GM21360 (cell line): Measurements from ENCODE around the gene PRTN3.
A peak's percentile ranks its signal among the peaks of the same experiment; 100 is the strongest.

Experiments used
- ATAC-seq: cut with Tn5 transposase; IDR thresholded peaks from one replicate; pipeline ENCODE4 v1.9.1; 2021; ENCODE audit warnings: mild to moderate bottlenecking, moderate library complexity; ENCODE audit not compliant: unreplicated experiment

The PRTN3 gene, protein sequence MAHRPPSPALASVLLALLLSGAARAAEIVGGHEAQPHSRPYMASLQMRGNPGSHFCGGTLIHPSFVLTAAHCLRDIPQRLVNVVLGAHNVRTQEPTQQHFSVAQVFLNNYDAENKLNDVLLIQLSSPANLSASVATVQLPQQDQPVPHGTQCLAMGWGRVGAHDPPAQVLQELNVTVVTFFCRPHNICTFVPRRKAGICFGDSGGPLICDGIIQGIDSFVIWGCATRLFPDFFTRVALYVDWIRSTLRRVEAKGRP

DNA sequence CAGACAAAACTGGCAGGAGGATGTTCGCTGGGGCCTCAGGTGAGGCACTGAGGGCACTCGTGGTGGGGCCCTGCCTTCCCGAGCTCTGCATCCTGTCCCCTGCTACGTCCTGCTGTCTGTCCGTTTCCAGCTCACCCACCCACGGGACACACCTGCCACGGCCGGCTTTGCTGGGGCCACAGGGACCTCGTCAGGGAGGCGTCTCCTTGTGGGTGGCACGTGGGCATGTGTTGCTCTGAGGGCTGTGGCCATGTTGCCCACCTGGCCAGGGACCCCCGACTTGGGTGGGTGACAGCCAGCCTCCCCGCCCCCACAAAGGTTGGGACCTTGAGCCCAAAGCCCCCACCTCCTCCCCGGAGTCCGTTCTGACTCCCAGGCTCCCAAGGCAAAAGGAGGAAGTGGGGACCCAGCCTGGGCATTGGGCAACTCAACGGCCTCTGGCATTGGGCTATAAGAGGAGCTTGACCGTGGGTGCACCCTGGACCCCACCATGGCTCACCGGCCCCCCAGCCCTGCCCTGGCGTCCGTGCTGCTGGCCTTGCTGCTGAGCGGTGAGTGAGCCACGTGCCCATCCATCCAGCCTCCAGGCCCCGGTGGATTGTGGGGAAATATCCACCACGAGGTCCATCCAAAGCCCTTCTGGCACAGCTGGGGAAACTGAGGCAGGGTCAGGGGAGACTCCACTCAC is at the start of gene PRTN3:
TSS of gene PRTN3 (plus strand) at position 481 of the 688 bp plus-strand sequence. CDS start at position 491, 10 bp downstream.
- no peak for ATAC-seq

DNA sequence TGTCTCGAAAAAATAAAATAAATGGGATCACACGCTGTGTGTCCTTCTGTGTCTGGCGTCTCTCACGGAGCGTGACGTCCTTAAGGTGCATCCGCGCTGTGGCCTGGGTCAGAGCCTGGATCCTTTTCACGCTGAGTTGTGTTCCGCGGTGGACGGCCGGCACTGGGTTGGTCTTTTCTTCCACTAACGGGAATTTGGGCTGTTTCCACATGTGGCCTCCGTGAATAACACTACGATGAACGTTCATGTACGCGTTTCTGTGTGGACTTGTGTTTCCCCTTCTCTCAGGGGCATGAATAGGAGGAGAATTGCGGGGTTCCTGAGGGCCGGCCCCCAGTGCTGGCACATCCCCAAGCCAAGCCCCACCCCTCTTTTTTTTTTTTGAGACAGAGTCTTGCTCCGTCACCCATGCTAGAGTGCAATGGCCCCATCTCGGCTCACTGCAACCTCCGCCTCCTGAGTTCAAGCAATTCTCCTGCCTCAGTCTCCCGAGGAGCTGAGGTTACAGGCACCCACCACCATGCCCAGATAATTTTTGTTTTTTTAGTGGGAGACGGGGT is 49.7 kb upstream of the PRTN3 start:
- no peak for ATAC-seq

DNA sequence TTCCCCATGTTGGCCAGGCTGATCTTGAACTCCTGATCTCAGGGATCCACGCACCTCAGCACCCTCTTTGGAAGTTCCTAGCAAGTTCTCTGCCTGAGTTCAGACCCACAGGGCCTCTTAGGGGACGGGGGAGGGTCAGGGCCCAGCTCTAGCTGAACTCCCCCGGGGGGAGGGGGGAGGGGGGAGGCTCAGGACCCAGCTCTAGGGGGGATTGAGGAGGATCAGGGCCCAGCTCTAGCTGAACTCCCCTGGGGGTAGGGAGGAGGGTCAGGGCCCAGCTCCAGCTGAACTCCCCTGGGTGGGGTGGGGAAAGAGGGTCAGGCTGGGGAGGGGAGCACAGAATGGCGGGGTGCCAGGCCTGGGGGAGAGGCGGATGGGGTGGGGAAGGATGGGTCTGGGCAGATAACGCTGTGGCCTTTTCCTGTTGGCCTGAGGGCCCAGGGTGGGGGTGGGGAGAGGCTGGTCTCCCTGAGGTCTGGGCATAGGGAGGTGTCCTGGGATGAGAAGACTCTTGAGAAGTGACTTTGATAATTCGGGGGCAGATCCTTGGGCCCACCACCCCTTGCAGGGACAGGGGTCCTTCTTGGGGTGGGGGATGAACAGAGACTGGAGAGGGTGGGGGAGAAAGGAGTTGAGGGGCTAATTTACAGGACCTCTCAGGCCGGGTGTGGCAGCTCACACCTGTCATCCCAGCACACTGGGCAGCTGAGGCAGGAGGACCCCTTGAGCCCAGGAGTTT is 49.1 kb upstream of the PRTN3 start:
- no peak for ATAC-seq

DNA sequence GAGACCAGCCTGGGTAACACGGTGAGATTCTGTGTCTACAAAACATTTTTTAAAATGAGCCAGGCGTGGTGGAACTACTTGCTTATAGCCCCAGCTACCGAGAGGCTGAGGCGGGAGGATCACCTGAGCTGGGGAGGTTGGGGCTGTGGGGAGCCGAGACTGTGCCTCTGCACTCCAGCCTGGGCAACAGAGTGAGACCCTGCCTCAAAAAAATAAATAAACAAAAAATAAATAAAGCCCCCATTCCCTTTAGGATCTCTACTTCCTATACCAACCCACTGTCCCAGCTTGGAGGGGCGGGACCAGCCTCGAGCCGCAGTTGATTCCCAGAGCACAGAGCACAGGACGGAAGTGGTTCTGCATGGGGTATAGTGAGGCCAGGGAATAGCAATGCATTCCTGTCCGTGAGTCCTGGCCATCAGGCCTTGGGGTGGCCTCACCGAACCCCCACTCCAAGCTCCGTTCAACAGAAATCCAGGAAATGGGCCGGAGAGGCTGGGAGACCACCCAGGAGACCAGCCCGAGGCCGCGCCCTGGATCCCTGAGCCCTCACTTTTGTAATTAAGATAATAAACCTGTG is 48.4 kb upstream of the PRTN3 start:
- ATAC-seq, result no peak

DNA sequence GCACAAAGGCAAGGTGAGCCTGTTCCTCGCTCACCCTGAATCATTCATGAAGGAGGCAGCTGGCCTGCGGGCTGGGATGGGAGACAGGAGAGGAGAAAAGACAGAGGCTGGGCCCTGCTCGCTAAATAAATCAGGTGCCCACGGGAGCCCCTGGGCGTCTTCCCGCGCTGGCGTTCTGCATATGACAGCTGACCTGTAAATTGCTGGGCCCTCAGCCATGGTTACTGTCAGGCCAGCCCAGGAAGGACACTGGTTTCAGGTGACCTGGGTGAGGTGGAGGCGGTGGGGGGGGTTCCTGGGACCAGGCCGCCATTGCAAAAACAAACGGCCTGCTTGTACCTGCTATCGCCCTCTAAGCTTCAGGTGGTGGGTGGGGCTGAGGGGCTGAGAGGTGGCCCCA is 47.0 kb upstream of the PRTN3 start:
- ATAC-seq, result no peak

DNA sequence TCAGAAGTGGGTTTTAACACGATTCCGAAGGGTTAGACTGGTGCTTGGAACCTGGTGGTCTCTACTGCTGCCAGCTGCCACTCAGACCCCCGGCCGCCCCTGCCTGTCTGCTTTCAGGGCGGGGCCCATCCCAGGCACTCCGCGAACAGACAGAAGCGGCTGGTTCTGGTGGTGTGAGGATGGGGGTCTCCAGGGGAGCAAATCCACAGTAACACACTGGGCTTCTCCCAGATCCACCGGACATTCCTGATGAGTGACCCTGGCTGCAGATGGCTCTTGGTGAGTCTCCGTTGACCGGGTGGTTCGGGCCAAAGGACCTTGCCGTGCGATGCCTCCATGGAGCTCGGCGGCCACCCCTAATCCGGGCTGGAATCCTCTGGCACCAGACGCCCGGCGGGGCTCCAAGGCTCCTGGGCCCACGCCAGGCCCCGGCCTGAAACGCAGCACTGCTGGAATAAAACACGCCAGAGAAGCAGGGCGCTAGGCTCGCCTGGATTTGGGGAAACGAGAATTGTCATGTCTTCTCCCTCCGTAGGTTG is 45.7 kb upstream of the PRTN3 start:
- no peak for ATAC-seq

DNA sequence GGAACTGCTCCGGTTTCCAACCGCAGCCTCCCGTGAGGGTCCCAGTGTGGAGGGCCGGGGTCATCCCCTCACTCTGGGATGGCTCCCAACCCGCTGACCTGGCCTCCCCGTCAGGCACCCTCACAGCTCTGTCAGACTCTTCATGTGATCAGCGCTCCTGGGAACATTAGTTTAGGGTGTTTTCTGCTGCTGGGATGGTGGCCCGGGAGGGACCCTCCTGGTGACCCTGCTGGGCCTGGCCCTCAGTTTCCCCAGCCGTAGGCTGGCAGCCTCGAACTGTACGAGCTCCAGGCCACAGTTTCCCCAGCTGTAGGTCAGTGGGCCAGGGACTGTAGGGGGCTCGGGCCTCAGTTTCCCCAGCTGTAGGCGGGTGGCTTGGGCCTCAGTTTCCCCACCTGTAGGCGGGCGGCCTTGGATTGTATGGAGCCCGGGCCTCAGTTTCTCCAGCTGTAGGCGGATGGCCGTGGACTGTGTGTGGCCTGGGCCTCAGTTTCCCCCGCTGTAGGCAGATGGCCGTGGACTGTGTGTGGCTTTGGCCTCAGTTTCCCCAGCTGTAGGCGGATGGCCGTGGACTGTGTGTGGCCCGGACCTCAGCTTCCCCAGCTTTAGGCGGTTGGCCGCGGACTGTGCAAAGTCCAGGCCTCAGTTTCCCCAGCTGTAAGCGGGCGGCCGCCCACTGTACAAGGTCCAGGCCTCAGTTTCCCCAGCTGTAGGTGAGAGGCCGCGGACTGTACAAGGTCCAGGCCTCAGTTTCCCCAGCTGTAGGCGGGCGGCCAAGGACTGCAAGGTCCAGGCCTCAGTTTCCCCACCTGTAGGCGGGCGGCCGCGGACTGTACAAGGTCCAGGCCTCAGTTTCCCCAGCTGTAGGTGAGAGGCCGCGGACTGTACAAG is 44.9 kb upstream of the PRTN3 start:
- no peak for ATAC-seq

DNA sequence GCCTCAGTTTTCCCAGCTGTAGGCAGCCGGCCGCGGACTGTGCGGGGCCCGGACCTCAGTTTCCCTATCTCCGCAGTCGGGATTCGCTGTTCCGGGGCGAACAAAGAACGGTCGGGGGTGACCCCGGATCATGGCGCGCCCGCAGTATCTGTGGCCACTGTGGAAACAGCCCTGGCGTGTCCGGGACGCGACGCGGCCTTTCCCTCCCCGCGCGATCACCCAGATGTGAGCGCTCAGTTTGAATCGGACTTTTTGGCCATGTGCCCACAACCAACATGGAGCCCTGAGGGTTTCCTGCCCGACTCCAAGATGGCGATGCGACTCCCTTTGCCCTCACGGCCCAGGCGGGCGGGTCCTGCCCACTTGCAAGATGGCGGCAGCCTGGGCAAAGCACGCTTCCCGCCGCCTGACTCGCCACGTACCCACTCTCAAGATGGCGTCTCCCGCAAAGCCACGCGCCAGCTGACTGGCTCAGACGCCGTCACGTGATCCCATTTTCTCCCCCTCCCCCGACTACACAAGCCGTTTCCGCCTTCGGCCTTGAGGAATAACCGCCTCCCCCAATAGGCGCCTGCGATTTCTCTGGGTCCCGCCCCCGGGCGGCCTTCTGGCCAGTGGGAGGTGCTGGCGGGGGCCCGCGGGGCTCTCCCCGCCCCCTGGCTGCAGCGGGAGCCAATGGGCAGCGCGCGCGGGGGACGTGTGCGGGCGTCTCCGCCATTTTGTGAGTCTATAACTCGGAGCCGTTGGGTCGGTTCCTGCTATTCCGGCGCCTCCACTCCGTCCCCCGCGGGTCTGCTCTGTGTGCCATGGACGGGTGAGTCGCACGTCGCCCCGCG is 43.9 kb upstream of the PRTN3 start, which contains the start of gene PTBP1:
TSS of gene PTBP1 (plus strand) at position 761 of the 836 bp plus-strand sequence. CDS start at position 807, 46 bp downstream.
- peak; percentile 67 for ATAC-seq

DNA sequence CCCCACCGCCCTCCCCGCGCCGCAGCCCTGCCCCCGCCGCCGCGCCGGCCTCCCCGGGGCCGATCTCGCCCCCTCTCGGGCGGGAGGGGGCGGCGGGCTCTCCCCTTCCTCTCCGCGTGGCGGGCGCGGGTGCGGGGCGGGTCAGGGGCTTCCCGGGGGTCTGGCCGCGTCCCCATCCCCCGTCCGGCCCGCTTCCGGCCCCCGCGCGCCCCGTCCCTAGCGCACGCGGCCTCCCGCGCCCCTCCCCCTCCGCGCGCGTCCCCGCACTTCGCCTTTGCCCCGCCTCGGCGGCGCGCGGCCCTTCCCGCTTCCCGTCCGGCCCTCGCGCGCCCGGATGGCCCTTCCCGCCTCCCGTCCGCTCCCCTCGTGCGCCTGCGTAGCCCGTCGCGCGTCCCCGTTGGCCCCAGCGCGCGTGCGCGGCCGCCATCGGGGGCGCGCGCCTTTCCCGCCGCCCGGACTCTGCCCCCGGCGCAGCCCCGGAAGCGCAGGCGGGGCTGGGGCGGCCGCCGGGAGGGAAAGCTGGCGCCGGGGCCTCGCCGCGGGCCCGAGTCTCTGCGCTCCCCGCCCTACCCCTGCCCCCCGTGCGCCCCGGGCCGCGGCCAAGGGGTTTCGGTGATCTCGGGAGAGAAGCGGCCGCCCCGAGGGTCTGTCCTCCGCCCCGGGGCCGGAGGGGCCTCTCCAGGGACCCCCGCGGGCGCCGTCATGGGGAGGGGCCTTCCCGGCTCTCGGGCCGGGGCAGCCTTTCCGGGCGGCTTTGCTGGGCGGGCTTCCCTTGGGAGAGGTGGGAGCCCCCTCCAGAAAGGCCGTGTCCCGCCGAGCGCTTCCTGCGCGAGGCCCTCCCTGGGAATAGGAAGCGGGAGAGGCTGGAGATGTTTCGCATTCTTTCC is 43.0 kb upstream of the PRTN3 start:
- ATAC-seq, result peak; percentile 30

DNA sequence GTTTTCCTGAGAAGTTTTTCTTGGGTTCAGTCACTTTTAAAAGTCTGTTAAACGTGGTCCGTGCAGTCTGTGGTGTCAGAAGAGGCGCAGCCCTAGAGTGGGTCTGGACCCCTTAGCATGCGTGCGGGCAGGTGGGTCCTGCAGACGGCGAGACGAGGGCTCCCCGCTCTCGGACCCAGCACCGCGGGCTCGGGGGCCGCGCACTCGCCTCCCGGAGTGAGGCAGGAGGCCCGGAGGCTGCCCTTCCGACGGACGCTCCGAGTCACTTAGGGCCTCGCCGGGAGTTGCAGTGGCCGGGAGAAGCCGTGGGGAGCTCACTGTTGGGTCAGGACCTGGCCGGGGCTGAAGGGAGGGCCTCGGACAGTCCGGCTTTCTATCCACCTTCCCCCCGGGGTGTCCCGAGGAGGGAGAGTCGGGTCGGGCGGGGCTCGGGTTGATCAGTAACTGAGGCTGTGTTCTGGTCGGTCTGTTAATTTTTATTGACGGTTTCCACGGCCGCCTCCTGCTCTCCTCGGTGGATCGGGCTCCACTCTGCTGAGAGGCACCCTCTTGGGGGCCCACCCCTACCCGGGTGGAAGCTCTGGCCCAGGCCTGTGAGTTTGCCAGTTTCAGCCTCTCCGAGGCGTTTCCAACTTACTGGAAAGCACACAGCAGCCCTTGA is 42.3 kb upstream of the PRTN3 start:
- no peak for ATAC-seq

DNA sequence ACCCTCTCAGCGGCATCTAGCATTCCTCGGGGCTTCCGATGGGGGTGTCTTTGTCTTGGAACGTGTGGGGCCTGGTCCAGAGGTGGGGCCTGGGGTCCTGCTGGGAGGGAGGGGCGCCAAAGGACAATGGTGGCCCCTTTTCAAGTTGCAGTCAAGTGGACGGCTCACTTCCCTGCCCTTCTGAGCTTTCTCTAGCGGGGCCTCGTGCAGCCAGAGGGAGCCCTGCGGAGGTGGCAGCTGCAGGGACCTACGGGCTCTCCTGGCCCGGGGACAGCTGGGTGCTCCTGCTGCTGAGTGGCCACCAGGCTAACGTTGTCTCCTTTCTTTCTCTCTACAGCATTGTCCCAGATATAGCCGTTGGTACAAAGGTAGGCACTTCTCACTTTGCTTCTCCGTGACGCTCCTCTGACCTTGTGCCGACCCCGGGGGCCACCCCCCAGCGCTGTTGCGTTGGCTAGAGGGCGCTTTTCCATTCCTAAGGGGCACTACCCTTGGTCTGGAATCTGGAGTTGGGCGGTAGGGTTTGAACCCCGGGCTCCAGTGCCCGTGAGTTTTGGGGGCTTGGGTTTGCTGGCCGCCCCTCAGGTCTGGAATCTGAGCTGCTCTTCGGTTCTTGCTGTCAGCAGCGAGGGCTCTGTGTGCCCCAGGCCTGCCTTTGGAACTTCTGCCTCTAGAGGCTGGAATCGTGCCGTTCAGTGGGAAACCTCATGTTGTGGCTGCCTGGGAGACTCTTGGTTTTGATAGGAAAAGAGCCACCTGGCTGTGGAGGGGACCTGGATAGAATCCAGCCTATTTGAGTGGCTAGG is 41.5 kb upstream of the PRTN3 start:
- ATAC-seq, result no peak

DNA sequence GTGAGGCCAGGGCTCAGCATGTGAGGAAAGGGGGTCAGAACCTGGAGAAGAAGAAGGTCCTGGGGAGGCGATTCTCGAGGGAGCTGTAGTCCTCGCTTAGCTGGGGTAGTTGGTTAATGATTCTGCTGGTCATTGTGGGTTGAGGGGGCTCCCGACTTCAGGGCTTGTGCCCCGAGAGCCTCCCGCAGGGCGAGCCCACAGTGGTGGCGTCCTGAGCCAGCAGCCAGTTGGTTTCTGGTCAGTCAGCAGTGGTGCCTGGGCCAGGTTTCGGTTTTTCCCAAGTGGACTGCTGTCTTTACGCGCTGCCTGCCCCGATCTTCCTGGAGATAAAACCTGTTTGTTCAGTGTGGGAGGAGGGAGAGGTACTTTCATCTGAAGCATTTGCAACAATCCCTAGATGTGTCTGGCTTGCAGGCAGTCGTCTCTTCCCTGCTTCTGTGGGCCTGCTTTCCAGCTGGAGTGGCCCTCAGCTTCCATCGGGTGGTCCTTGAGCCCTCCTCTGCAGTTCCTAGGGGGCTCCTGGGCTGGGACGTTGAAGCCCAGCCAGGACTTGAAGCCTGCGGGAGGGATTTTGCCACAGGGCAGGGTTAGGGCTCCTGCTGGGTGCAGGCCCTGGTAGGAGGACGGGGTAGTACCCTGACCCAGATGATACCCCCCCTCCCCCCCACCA is 40.3 kb upstream of the PRTN3 start:
- no peak for ATAC-seq

DNA sequence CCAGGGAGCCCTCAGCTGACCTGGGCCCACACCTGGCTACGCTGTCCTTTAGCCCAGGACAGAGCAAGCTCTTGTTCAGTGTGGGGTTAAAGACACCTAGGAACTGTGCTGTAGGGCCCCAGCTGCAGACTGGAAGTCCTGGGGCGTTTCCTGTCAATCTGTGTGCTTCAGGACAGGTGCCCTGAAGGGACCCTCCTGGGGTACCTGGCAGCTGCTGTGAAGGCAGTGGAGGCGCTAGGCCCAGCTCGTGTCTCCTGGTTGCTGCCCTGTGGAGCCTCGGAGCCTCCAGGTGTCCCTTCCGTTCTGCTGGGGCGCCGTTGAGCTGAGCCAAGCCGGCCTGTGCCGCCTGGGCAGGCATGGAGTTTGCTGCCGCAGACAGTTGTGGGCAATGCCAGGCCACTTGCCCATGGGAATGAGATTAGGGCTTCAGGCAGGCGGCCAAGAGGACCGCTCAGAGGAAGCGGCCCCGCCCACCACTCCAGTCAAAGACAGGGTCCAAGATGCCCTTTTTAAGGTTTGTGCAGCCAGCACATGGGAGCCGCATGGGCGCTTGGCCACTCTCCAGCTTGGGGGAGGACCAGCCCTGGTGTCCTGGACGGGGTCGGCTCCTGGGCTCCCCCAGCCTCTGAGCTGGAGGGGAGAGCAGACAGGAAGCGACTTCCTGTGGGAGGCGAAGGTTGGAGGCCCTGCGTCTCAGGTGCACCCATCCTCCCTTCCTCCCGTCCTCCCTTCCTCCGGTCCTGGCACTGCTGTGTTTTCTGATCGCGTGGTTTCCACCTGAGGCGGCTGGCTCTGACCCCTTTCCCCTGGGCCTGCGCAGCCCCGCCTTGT is 39.6 kb upstream of the PRTN3 start:
- ATAC-seq, result no peak

DNA sequence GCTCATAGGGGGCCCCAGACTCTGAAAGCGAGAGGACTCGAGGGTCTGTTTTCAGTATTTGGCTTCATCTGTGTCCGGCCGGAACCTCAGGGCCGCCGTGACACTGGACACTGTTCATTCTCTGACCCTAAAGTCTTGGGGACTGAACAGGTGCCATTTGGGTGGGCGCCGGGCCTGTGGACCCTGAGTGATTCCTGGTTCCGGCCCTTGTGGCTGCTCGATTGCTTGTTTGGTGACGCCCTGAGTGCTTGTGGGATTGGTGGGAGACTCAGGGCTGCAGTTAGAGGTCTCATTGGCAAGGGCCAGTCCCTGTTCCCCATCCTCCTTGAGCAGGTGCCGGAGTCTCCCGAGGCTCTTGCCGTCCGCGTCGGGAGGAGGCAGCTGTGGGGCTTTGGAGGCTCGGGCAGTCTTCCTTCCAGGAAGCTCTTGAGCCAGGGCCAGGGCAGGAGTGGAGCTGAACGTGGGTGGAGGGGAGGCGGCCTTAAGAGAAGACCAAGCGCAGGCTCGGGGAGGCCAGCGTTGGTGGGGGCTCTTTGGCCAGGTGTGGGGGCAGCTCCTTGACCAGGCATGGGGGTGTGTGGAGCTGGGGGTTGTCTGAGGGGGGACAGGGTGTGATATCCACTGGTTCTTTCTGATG is 38.8 kb upstream of the PRTN3 start:
- no peak for ATAC-seq
